ENCODE data around the gene ZBTB40.

- no peak for TF ChIP-seq CTCF (IDR thresholded peaks at IDR 0.05; ENCODE audit: low read depth, low read length)
- TF ChIP-seq EZH2phosphoT487 (IDR thresholded peaks at IDR 0.05; ENCODE audit: low read depth), result no peak
Measured at GRCh38 chr1:22465015-22465565, 13.4 kb downstream of the ZBTB40 start.

Data from OCI-LY3 (cell line).